Neural cell (in vitro differentiated cells): ENCODE measurements around the gene SART3. TPM values are rescaled to one million over a fixed set of nuclear protein-coding genes. Genes with fewer than 3 reads are reported as not detected.

ENCODE experiments used
- H2AFZ ChIP-seq: fragments of 200-600, 300-800 bp; sonication (generic), shearing (Covaris generic); 2 replicates; pipeline ENCODE4 v1.6.0; 2014; ENCODE audit warnings: low read depth, mild to moderate bottlenecking, antibody characterized with exemption, low read length, moderate library complexity
- H3F3A ChIP-seq: fragments of 200-600 bp; shearing (Covaris generic); 2 replicates; pipeline ENCODE4 v1.6.1; 2016; ENCODE audit warnings: mild to moderate bottlenecking, moderate library complexity, mixed read lengths, antibody characterized with exemption, low read length; ENCODE audit not compliant: insufficient read depth, poor library complexity, severe bottlenecking
- H3K27ac ChIP-seq: fragments of 200-600, 300-800 bp; sonication (generic), shearing (Covaris generic); 2 replicates; pipeline ENCODE4 v1.5.1; 2014; ENCODE audit warnings: mild to moderate bottlenecking, low read length, moderate library complexity
- H3K27me3 ChIP-seq: fragments of 300-800, 200-600 bp; sonication (generic), shearing (Covaris generic); 2 replicates; pipeline ENCODE4 v1.6.0; 2014; ENCODE audit warnings: mild to moderate bottlenecking, low read depth, low read length, moderate library complexity; ENCODE audit not compliant: insufficient read depth
- H3K36me3 ChIP-seq: fragments of 300-800, 200-600 bp; sonication (generic), shearing (Covaris generic); 2 replicates; pipeline ENCODE4 v1.5.1; 2014; ENCODE audit warnings: mild to moderate bottlenecking, antibody characterized with exemption, low read length, moderate library complexity; ENCODE audit not compliant: insufficient read depth
- H3K4me2 ChIP-seq: fragments of 300-800, 200-600 bp; sonication (generic), shearing (Covaris generic); 2 replicates; pipeline ENCODE4 v1.6.0; 2014; ENCODE audit warnings: mild to moderate bottlenecking, low read length
- H3K4me3 ChIP-seq: fragments of 300-800, 200-600 bp; sonication (generic), shearing (Covaris generic); 2 replicates; pipeline ENCODE4 v1.5.1; 2014; ENCODE audit warnings: mild to moderate bottlenecking, low read length, moderate library complexity
- H3K79me2 ChIP-seq: fragments of 200-600 bp; shearing (Covaris generic); replicated peaks from 2 replicates; pipeline ENCODE4 v1.6.0; 2014; ENCODE audit warnings: mild to moderate bottlenecking, low read length, moderate library complexity; ENCODE audit not compliant: insufficient read depth
- H3K9ac ChIP-seq: fragments of 300-800, 200-600 bp; sonication (generic), shearing (Covaris generic); 2 replicates; pipeline ENCODE4 v1.6.1; 2016; ENCODE audit warnings: mild to moderate bottlenecking, low read length, mixed read lengths
- H3K9me2 ChIP-seq: fragments of 200-600 bp; shearing (Covaris generic); 2 replicates; pipeline ENCODE4 v1.6.1; 2016; ENCODE audit warnings: mild to moderate bottlenecking, low read length, mixed read lengths; ENCODE audit not compliant: insufficient read depth
- H3K9me3 ChIP-seq: fragments of 200-600, 300-800 bp; sonication (generic), shearing (Covaris generic); 2 replicates; pipeline ENCODE4 v1.6.1; 2016; ENCODE audit warnings: mild to moderate bottlenecking, mixed run types, low read length, moderate library complexity, mixed read lengths
- H4K20me1 ChIP-seq: fragments of 200-600 bp; shearing (Covaris generic); 2 replicates; pipeline ENCODE4 v1.6.1; 2016; ENCODE audit warnings: mild to moderate bottlenecking, mixed run types; ENCODE audit not compliant: insufficient read depth
- EP300 ChIP-seq: fragments of 450-650 bp; conservative IDR thresholded peaks from 2 replicates; pipeline ENCODE4 v1.6.1; 2014; ENCODE audit warnings: antibody characterized with exemption, mild to moderate bottlenecking, moderate library complexity; ENCODE audit not compliant: poor library complexity, severe bottlenecking
- EZH2 ChIP-seq: fragments of 200-600, 300-800 bp; shearing (Covaris generic), sonication (generic); IDR thresholded peaks from 2 replicates; pipeline ENCODE4 v1.6.1; 2014; ENCODE audit warnings: antibody characterized with exemption, low read length, borderline replicate concordance, mild to moderate bottlenecking; ENCODE audit not compliant: insufficient read depth, poor library complexity, severe bottlenecking
- MXI1 ChIP-seq: fragments of 450-650 bp; conservative IDR thresholded peaks from 2 replicates; pipeline ENCODE4 v1.6.1; 2014; ENCODE audit warnings: antibody characterized with exemption, mild to moderate bottlenecking; ENCODE audit not compliant: poor library complexity, severe bottlenecking
- POLR2AphosphoS5 ChIP-seq: IDR thresholded peaks from 2 replicates; pipeline ENCODE4 v1.6.1; 2012
- RAD21 ChIP-seq: fragments of 450-650 bp; conservative IDR thresholded peaks from 2 replicates; pipeline ENCODE4 v1.6.1; 2014; ENCODE audit warnings: antibody characterized with exemption, mild to moderate bottlenecking, moderate library complexity
- SMC3 ChIP-seq: fragments of 450-650 bp; conservative IDR thresholded peaks from 2 replicates; pipeline ENCODE4 v1.6.1; 2014; ENCODE audit warnings: antibody characterized with exemption, mild to moderate bottlenecking, moderate library complexity; ENCODE audit not compliant: poor library complexity
- TAF1 ChIP-seq: IDR thresholded peaks from 2 replicates; pipeline ENCODE4 v1.6.1; 2012; ENCODE audit warnings: low read depth
- polyA plus RNA-seq: library from polyadenylated mRNA; depleted of rRNA; stranded (reverse); fragments of >200 nt; gene quantifications from 2 replicates; pipeline ENCODE4 v1.2.3, GENCODE V29; 2014
- TF ChIP-seq, protein P1 (sequence below): IDR thresholded peaks from 2 replicates; pipeline ENCODE4 v1.6.1; 2012; ENCODE audit warnings: borderline replicate concordance
- TF ChIP-seq, protein P2 (sequence below): fragments of 450-650 bp; IDR thresholded peaks from 2 replicates; pipeline ENCODE4 v1.5.1; 2014; ENCODE audit warnings: antibody characterized with exemption, mild to moderate bottlenecking, moderate library complexity; ENCODE audit not compliant: poor library complexity, severe bottlenecking

Gene SART3
- polyA plus RNA-seq, 1 donor from 2014 or later: 71.0 TPM

DNA sequence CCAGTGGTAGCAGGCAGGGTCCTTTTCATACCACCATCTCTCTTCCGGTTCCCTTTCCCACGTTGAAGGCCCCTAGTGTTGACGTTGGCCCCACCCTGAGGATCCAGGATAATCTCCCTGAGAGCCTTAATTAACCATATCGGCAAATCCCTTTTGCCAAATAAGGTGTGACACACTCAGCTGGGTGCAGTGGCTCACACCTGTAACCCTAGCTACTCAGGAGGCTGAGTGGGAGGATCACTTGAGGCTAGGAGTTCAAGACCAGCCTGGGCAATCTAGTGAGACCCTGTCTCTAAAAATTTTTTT is 39.7 kb upstream of the SART3 start:
- Histone ChIP-seq H3K4me2 (no peak overlapping the region), H3K36me3 (no peaks in the 10 kb centered on the region), H3K4me3 (no peak overlapping the region), H3K27me3 (no peaks in the 10 kb centered on the region), H3K9ac (no peak overlapping the region), H3K79me2 (no peaks in the 10 kb centered on the region), H3K9me2 (no peaks in the 10 kb centered on the region), H2AFZ (no peak overlapping the region), H3F3A (no peaks in the 10 kb centered on the region), H3K27ac (no peak overlapping the region), H3K9me3 (no peaks in the 10 kb centered on the region), H4K20me1 (no peaks in the 10 kb centered on the region)
- TF ChIP-seq, protein P1, sequence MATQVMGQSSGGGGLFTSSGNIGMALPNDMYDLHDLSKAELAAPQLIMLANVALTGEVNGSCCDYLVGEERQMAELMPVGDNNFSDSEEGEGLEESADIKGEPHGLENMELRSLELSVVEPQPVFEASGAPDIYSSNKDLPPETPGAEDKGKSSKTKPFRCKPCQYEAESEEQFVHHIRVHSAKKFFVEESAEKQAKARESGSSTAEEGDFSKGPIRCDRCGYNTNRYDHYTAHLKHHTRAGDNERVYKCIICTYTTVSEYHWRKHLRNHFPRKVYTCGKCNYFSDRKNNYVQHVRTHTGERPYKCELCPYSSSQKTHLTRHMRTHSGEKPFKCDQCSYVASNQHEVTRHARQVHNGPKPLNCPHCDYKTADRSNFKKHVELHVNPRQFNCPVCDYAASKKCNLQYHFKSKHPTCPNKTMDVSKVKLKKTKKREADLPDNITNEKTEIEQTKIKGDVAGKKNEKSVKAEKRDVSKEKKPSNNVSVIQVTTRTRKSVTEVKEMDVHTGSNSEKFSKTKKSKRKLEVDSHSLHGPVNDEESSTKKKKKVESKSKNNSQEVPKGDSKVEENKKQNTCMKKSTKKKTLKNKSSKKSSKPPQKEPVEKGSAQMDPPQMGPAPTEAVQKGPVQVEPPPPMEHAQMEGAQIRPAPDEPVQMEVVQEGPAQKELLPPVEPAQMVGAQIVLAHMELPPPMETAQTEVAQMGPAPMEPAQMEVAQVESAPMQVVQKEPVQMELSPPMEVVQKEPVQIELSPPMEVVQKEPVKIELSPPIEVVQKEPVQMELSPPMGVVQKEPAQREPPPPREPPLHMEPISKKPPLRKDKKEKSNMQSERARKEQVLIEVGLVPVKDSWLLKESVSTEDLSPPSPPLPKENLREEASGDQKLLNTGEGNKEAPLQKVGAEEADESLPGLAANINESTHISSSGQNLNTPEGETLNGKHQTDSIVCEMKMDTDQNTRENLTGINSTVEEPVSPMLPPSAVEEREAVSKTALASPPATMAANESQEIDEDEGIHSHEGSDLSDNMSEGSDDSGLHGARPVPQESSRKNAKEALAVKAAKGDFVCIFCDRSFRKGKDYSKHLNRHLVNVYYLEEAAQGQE: no peak
- TF ChIP-seq MXI1: no peak
- no peak for TF ChIP-seq EZH2
- TF ChIP-seq EP300: no peak
- no peak for TF ChIP-seq TAF1
- TF ChIP-seq SMC3: no peak
- TF ChIP-seq, protein P2, sequence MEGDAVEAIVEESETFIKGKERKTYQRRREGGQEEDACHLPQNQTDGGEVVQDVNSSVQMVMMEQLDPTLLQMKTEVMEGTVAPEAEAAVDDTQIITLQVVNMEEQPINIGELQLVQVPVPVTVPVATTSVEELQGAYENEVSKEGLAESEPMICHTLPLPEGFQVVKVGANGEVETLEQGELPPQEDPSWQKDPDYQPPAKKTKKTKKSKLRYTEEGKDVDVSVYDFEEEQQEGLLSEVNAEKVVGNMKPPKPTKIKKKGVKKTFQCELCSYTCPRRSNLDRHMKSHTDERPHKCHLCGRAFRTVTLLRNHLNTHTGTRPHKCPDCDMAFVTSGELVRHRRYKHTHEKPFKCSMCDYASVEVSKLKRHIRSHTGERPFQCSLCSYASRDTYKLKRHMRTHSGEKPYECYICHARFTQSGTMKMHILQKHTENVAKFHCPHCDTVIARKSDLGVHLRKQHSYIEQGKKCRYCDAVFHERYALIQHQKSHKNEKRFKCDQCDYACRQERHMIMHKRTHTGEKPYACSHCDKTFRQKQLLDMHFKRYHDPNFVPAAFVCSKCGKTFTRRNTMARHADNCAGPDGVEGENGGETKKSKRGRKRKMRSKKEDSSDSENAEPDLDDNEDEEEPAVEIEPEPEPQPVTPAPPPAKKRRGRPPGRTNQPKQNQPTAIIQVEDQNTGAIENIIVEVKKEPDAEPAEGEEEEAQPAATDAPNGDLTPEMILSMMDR: no peak
- TF ChIP-seq POLR2AphosphoS5: no peak
- no peak for TF ChIP-seq RAD21

DNA sequence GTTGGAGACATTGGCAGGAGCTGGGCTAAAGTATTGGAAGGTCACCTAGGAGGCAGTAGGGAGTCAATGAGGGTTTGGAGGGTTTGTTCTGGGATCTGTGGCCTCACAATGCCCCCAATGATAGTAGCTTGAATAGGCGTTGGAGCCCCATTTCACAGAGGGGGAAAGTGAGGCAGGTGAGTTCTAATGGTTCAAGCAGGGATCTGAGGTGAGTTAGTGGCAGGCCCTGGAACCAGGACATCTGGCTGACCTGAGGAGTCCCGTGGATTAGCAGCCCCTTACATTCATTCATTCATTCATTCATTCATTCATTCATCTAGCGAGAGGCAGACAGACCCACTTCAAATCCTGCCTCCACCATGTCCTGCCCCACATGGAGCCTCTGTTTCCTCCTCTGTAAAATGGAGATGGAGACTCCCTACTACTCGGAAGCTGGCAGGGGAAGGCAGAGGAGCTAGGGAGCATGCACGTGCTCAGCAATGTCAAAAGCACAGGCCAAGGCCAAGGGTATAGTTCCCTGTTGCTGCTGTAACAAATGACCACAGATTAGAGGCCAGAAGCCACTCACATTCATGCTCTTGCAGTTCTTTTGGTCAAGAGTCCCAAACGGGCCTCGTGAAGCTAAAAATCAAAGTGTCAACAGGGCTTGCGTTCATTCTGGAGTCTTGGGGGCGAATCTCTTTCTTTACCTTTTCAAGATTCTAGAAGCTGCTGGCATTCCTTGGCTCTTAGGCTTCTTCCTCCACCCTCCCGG is 39.2 kb upstream of the SART3 start:
- Histone ChIP-seq H3K27me3 (no peaks in the 10 kb centered on the region), H3K9me2 (no peaks in the 10 kb centered on the region), H3K4me3 (no peak overlapping the region), H3K79me2 (no peaks in the 10 kb centered on the region), H3K4me2 (no peak overlapping the region), H2AFZ (no peak overlapping the region), H3F3A (no peaks in the 10 kb centered on the region), H3K9ac (no peak overlapping the region), H3K27ac (no peak overlapping the region), H3K9me3 (no peaks in the 10 kb centered on the region), H3K36me3 (no peaks in the 10 kb centered on the region), H4K20me1 (no peaks in the 10 kb centered on the region)
- TF ChIP-seq, protein P2: no peak
- TF ChIP-seq EZH2 (no peak), SMC3 (no peak), EP300 (no peak), RAD21 (no peak), MXI1 (no peak), POLR2AphosphoS5 (no peak), TAF1 (no peak)
- TF ChIP-seq, protein P1: no peak
